ENCODE measurements around the gene CAPNS2.

DNA sequence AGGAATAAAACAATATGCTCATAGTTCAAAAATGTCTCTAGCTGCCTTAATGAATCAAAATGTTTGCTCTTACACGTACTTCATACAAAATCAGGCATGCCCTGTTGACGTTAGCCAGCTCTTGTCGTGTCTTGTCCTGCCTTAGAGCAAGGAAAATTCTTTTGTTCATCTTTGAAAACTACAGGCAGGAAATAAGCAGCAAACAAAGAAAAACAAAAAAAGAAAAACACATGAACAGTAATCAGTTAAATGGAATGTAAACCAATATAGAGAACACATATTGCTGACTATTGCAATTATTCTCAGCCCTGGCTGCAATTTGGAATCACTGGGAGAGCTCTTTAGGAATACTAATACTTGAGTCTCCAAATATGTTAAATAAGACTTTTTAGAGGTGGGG is 1.7 kb downstream of the CAPNS2 start:
- TF ChIP-seq SMAD1 (CRISPR knock-in tag; IDR thresholded peaks at IDR 0.05; ENCODE audit: borderline replicate concordance, low read depth) (no peak), GABPA (IDR thresholded peaks at IDR 0.05; ENCODE audit: low read depth, low read length) (no peak), GABPA (CRISPR knock-in tag; IDR thresholded peaks at IDR 0.05; ENCODE audit: low read depth) (no peak), ISX (CRISPR knock-in tag; conservative IDR thresholded peaks at IDR 0.05) (no peak), POLR2AphosphoS5 (IDR thresholded peaks at IDR 0.05; ENCODE audit: low read depth, low read length) (no peak), POLR2A (IDR thresholded peaks at IDR 0.05; ENCODE audit: insufficient read depth in 1 of 2, low read depth in 2 of 2, low read length in 2 of 2) (no peak), SUZ12 (IDR thresholded peaks at IDR 0.05; ENCODE audit: low read depth, low read length) (no peak), SAFB2 (CRISPR knock-in tag; IDR thresholded peaks at IDR 0.05; ENCODE audit: borderline replicate concordance, low read depth) (no peak)
- TF ChIP-seq, protein P1, sequence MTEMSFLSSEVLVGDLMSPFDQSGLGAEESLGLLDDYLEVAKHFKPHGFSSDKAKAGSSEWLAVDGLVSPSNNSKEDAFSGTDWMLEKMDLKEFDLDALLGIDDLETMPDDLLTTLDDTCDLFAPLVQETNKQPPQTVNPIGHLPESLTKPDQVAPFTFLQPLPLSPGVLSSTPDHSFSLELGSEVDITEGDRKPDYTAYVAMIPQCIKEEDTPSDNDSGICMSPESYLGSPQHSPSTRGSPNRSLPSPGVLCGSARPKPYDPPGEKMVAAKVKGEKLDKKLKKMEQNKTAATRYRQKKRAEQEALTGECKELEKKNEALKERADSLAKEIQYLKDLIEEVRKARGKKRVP (CRISPR knock-in tag; IDR thresholded peaks at IDR 0.05): no peak
- TF ChIP-seq, protein P2, sequence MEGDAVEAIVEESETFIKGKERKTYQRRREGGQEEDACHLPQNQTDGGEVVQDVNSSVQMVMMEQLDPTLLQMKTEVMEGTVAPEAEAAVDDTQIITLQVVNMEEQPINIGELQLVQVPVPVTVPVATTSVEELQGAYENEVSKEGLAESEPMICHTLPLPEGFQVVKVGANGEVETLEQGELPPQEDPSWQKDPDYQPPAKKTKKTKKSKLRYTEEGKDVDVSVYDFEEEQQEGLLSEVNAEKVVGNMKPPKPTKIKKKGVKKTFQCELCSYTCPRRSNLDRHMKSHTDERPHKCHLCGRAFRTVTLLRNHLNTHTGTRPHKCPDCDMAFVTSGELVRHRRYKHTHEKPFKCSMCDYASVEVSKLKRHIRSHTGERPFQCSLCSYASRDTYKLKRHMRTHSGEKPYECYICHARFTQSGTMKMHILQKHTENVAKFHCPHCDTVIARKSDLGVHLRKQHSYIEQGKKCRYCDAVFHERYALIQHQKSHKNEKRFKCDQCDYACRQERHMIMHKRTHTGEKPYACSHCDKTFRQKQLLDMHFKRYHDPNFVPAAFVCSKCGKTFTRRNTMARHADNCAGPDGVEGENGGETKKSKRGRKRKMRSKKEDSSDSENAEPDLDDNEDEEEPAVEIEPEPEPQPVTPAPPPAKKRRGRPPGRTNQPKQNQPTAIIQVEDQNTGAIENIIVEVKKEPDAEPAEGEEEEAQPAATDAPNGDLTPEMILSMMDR (CRISPR knock-in tag; IDR thresholded peaks at IDR 0.05): no peak
- TF ChIP-seq, protein P3, sequence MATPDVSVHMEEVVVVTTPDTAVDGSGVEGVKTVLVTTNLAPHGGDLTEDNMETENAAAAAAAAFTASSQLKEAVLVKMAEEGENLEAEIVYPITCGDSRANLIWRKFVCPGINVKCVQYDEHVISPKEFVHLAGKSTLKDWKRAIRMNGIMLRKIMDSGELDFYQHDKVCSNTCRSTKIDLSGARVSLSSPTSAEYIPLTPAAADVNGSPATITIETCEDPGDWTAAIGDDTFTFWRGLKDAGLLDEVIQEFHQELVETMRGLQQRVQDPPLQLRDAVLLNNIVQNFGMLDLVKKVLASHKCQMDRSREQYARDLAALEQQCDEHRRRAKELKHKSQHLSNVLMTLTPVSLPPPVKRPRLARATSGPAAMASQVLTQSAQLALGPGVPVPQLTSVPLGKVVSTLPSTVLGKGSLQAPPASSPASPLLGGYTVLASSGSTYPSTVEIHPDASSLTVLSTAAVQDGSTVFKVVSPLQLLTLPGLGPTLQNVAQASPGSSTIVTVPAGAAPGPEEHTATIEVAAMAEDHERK (CRISPR knock-in tag; IDR thresholded peaks at IDR 0.05; ENCODE audit: low read depth): no peak
- TF ChIP-seq, protein P4, sequence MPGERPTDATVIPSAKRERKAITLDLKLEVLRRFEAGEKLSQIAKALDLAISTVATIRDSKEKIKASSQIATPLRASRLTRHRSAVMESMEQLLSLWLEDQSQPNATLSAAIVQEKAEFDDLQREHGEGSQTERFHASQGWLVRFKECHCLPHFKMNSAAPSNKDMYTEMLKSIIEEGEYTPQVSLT (CRISPR knock-in tag; IDR thresholded peaks at IDR 0.05; ENCODE audit: borderline replicate concordance, low read depth): no peak
